Eye (tissue), 1 donor: ENCODE measurements around the gene CCR6.

ENCODE experiments used
- DNase-seq: peaks from one replicate; pipeline ENCODE4 v3.0.0-alpha.2; 2015

CCR6 gene

DNA sequence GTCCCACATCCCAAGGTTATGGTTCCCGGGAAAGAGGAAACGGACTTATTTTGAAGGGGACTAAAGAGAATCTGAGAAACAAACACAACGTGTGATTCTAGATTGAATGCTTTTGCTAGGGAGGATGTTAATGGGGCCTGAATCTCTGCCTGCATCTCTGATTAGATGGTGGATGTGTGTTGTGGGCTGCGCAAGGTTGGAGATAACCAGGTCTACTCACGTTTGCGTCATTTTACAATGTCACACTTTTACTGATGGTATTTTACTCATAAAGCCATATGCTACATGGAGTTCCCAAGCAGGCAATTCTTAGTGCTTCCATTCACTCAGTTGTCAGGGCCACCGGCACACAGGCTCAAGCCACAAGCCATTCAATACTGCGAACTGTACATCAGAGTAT lies 23.2 kb upstream of the CCR6 start:
- DNase-seq: no peak

- no peak for DNase-seq
Observed at GRCh38 chr6:167100241-167100674, 22.6 kb upstream of the CCR6 start.

- no peak for DNase-seq
Observed at GRCh38 chr6:167102318-167102717, 20.6 kb upstream of the CCR6 start.

DNA sequence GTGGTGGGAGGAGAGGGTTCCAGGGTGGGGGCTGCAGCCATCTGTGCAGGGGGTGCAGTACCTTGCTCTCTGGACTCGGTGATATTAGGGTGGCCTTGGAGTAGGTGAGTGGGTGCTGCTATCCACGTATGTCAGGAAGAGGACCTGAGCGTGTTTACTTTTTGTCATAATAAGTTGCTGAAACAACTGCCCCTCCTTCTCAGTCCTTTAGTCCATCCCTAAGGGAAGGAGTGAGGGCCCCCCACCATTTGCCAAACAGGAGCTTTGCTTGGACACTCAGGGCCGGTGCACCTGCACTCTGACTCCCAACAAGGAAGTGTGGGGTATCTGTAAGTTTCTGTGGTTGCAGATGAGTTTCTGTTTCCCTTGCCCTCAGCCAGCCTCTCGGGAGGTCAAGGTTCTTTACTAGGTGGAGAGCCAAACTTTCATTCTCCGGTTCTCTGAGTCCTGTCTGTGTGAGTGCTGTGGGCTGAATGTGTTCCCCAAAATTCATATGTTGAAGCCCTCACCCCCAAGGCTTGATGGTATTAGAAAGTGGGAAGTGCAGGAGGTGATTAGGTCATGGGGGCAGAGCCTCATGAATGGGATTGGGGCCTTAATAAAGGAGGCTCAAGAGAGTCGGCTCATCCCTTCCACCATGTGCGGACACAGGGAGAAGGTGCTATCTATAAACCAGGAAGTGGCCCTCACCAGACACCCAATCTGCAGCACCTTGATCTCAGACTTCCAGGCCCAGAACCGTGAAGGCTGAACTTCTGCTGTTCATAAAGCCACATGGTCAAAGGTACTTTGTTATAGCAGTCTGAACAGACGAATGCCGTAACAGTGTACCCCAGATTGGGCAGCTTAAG lies 19.6 kb upstream of the CCR6 start:
- no peak for DNase-seq

DNA sequence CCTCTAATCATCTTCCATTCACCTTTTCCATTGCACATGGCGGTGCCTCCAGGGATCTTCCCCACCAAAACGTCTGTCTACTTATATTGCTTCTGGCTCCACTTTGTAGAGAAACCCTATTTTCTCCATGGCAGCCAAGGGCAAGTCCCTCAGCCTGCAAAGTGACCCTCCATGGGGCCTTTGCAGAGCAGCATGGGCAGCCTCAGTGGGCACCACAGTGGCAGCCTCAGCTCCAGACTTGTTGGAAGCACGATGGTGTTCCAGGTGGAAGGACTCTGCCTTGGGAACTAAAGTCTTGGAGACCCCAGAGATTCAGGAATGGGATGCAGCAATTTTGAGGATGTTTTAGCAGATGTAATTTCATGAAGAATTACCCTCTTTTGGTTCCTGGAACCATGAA lies 18.5 kb upstream of the CCR6 start:
- DNase-seq: no peak

DNA sequence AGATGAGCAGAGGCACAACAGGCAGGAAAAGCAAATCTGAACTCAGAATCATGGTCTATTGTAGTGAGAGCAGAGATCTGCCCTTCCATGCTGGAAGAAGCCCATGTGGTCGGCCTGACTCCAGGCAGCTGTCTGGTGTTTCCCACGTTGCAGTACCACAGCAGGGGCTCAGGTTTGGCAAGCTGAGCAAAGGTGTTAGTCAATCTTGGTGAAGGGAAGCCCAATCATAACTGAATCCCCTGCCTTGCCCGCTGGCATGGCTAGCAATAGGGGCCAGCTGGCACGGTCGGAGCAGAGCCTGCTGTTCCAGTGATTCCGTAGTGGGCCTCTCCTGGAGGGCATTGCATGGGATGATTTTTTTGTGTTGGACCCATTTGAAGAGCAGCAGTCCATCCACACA lies 17.8 kb upstream of the CCR6 start:
- no peak for DNase-seq

- no peak for DNase-seq
Observed at GRCh38 chr6:167106406-167106805, 16.5 kb upstream of the CCR6 start.

GRCh38 chr6:167107787-167108186 lies 15.1 kb upstream of the CCR6 start:
- DNase-seq: no peak

- DNase-seq: no peak
Observed at GRCh38 chr6:167108278-167108677, 14.6 kb upstream of the CCR6 start.

DNA sequence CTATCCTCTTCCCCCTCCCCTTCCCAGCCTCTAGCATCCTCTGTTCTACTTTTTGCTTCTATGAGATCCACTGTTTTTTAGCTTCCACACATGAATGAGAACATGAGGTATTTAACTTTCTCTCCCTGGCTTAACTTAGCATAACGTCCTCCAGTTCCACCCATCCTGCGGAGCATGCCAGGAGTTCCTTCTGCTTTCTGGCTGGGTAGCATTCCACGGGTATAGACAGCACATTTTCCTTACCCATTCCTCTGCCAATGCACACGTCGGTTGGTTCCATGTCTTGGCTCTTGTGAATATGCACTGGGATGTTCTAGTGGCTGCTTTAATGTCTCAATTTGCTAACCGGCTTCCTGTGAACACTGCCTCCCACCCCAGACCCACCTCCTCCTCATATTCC lies 13.2 kb upstream of the CCR6 start:
- DNase-seq: no peak

- no peak for DNase-seq
Observed at GRCh38 chr6:167111597-167111996, 11.3 kb upstream of the CCR6 start.

DNA sequence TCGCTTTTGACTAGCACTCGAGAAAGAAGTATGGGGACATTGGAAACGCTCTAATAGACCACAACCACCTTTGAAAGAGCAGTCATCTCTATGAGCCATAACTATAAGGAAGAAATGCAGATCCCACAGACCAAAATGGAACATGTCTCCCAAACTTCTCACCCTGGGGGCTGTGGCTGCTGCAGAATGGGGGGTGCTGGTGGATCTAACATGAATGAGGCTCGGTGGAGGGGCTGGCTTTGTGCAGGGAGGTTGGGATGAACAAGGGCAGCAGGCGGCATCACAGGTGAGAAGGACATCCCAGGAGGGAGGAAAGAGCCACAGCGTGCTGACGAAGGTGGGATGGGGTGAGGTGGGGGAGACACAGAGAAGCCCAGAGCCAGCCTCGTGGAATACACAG lies 10.5 kb upstream of the CCR6 start:
- no peak for DNase-seq

DNA sequence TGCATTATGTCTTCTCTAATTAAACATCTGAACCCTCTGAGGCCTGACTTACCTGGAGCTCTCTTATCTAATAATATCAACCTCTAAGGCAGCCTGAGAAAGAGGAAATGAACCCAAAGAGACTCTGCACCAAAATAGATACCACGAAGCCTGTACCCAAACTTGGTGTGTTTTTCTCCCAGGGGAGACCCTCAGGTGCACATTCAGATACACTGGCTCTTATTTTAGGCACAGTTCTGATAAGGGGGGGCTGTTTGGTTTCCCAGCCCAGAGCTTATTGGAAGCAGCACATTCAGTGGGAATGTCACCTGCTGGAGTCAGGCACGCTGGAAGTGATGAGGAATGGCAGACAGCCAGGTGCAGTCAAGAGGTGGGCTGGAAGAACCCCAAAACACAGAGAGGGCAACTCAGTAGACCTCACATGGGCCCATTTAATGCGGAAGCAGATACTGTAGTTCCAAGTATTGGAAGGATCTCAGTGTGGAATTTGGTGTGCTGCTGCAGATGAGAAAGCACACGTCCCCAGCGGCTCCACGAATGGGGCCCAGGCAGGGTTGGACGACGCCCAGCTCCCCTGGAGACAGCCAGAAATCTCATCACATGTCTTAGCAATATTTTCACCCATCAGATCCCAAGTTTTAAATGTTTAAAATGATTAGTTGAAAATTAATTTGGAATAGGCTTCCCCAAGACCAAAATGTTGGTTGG lies 9.7 kb upstream of the CCR6 start:
- no peak for DNase-seq

DNA sequence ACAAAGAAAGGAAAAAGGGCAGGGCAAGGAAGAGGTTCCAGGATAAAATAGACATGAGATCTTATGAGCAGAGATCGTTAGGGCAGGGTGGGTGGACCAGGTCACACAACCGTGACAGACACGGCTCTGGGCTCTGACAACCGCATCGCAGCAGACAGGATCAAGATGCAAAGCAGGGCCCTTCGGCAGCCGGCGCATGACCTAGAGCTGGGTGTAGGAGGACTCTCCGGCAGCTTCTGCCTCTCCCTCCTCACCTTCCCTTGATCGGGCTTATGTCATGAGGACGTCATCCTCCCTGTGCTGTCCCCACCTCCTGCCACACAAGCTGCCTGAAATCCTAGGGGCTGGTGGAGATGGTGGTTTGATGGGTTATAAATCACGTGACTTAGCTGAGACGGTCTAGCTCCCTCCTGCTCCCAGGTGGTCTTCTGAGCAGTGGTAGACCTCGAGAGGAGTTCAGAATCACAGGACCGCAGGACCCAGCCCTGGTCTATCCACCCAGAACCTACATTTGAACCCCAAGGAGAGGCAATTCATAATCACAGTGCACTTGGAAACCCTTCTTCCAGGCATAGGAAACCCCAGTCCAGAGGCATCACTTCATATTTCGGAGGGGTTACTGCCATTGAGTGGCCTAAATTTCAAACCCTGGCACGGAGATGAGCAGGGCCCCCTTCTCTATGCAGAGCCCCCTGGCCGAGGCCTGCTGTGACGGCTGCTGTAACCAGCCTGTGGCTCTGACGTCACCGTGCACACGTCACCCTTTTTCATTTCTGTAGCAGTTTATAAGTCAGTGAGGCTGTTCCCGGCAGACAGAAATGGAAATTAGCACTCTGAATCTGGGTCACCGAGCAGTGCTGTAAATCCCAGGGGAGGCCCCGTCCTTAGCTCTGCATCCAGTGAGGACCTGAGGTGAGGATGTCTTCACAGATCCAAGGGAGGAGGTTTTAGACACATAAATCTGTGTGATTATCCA lies 8.7 kb upstream of the CCR6 start:
- DNase-seq: peak; percentile 83

DNA sequence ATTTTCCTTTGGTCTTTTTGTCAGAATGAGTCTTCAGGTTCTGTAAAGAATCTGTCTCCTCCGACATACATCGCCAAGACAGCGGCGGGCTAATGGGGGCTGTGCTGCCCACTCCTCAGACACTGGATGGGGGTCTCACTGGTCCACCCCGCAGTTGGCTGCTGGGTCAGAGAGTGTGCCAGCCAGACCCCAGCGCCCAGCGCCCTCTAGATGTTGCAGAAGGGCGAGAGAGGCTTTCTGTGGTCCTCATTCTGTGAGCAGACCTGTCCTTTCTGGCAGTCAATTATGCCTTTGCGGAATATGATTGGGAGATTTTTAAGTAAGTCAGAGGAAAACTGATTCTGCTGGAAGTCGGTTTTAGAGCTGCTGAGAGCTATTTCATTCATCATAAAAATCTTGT lies 7.8 kb upstream of the CCR6 start:
- no peak for DNase-seq

- DNase-seq: peak; percentile 53
Observed at GRCh38 chr6:167116109-167116837, 6.6 kb upstream of the CCR6 start.

GRCh38 chr6:167116838-167117228 lies 6.1 kb upstream of the CCR6 start:
- no peak for DNase-seq

DNA sequence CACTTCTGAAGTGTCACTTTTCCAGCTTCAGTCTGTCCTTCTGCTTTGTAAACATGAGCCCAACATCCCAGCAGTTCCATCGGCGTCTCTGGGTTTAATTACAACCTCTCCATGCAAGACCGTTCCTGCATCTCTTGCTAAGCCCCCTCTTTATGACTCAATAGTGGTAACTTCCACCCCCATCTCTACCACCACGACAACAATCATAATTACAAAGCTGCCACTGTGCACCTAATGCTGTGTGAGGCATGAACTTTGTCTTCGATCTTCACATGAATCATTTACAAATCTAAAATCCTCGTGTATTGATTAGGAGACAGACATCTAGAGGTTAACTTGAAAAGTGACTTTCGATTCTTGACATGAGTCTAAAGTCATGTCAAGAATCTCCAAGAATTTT lies 4.9 kb upstream of the CCR6 start:
- DNase-seq: no peak

- DNase-seq: no peak
Observed at GRCh38 chr6:167118839-167119238, 4.1 kb upstream of the CCR6 start.

- DNase-seq: no peak
Observed at GRCh38 chr6:167119670-167120582, 3.0 kb upstream of the CCR6 start.

- DNase-seq: no peak
Observed at GRCh38 chr6:167120583-167120903, 2.4 kb upstream of the CCR6 start.
